Measurements from ENCODE around the gene STK4. TPM values are rescaled to one million over a fixed set of nuclear protein-coding genes. Genes with fewer than 3 reads are reported as not detected.

The STK4 gene
- total and polyA plus RNA-seq, 2 donors from 2014 or later = 4.3 to 41.0 TPM

DNA sequence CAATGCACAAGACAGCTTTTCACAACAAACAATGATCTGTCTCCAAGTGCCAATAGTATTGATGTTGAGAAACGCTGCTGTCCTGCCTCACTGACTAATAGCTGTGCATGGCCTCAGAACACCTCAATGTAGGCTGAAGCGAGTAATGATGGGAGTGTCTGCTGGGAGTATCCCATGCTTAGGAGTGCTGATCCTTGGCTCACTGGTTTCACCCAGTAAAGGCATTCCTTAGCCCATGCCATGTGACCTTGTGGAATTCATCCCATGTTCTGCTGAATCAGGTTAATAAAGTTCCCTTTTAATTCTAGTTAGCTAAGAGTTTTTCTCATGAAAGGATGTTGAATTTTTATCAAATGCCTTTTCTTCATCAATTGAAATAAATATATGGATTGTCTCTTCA is 161.8 kb downstream of the STK4 start:
- Histone ChIP-seq H3K27me3 (ENCODE audit: control insufficient read depth, insufficient read depth, low read length) (no peaks in the 10 kb centered on the region), H3K9ac (ENCODE audit: low read length in 3 of 3) (no peak overlapping the region), H3K9me3 (ENCODE audit: control insufficient read depth in 2 of 3, insufficient read depth in 1 of 3, low read length in 3 of 3) (no peaks in the 10 kb centered on the region), H3K4me1 (ENCODE audit: control insufficient read depth in 2 of 3, insufficient read depth in 2 of 3, low read depth in 1 of 3, low read length in 3 of 3) (peaks cover 0 to 2% (median 0%) of the 10 kb centered on the region in 3 donors), H3K4me3 (ENCODE audit: low read length in 3 of 3) (no peak overlapping the region), H3K36me3 (ENCODE audit: control insufficient read depth in 2 of 3, insufficient read depth in 3 of 3, low read length in 3 of 3) (no peaks in the 10 kb centered on the region), H3K27ac (ENCODE audit: low read depth in 2 of 2, low read length in 2 of 2) (no peak overlapping the region)
- intact Hi-C loops (cut with DNase I) = no loop called here
- TF ChIP-seq, protein P1, sequence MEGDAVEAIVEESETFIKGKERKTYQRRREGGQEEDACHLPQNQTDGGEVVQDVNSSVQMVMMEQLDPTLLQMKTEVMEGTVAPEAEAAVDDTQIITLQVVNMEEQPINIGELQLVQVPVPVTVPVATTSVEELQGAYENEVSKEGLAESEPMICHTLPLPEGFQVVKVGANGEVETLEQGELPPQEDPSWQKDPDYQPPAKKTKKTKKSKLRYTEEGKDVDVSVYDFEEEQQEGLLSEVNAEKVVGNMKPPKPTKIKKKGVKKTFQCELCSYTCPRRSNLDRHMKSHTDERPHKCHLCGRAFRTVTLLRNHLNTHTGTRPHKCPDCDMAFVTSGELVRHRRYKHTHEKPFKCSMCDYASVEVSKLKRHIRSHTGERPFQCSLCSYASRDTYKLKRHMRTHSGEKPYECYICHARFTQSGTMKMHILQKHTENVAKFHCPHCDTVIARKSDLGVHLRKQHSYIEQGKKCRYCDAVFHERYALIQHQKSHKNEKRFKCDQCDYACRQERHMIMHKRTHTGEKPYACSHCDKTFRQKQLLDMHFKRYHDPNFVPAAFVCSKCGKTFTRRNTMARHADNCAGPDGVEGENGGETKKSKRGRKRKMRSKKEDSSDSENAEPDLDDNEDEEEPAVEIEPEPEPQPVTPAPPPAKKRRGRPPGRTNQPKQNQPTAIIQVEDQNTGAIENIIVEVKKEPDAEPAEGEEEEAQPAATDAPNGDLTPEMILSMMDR (IDR thresholded peaks at IDR 0.05; ENCODE audit: borderline replicate concordance, extremely low read depth, insufficient read depth) = no peak
- FAIRE-seq (no peak), DNase-seq (peak in 2 of 5 donors; percentile 41 to 64)

Other genes with a start within 250 kb of the STK4 start
- gene KCNK15, start 220.6 kb upstream of the STK4 start, total RNA-seq = 11.7 TPM
- 0.62 TPM for gene KCNK15, start 220.6 kb upstream of the STK4 start, polyA plus RNA-seq (ENCODE audit: insufficient read depth, low read depth, low replicate concordance)
- gene RIMS4, start 156.0 kb upstream of the STK4 start, total RNA-seq = 0.13 TPM
- gene RIMS4, start 156.0 kb upstream of the STK4 start, polyA plus RNA-seq (ENCODE audit: insufficient read depth, low read depth, low replicate concordance) = not detected
- gene YWHAB, start 80.8 kb upstream of the STK4 start, total RNA-seq = 216 TPM
- 156 TPM for gene YWHAB, start 80.8 kb upstream of the STK4 start, polyA plus RNA-seq (ENCODE audit: insufficient read depth, low read depth, low replicate concordance)
- gene PABPC1L, start 56.5 kb upstream of the STK4 start, total RNA-seq = 48.6 TPM
- gene PABPC1L, start 56.5 kb upstream of the STK4 start, polyA plus RNA-seq (ENCODE audit: insufficient read depth, low read depth, low replicate concordance) = 24.4 TPM
- gene TOMM34, start 6.1 kb upstream of the STK4 start, total RNA-seq = 18.8 TPM
- gene TOMM34, start 6.1 kb upstream of the STK4 start, polyA plus RNA-seq (ENCODE audit: insufficient read depth, low read depth, low replicate concordance) = 39.6 TPM
- gene KCNS1, start 134.6 kb downstream of the STK4 start, total RNA-seq = 2.9 TPM
- 0.19 TPM for gene KCNS1, start 134.6 kb downstream of the STK4 start, polyA plus RNA-seq (ENCODE audit: insufficient read depth, low read depth, low replicate concordance)
- 1.0 TPM for gene WFDC5, start 148.7 kb downstream of the STK4 start, total RNA-seq
- gene WFDC5, start 148.7 kb downstream of the STK4 start, polyA plus RNA-seq (ENCODE audit: insufficient read depth, low read depth, low replicate concordance) = not detected
- 1.4 TPM for gene WFDC12, start 158.0 kb downstream of the STK4 start, total RNA-seq
- gene WFDC12, start 158.0 kb downstream of the STK4 start, polyA plus RNA-seq (ENCODE audit: insufficient read depth, low read depth, low replicate concordance) = not detected
- gene PI3, start 208.4 kb downstream of the STK4 start, total RNA-seq = 8.7 TPM
- gene PI3, start 208.4 kb downstream of the STK4 start, polyA plus RNA-seq (ENCODE audit: insufficient read depth, low read depth, low replicate concordance) = not detected
- not detected for gene SEMG1, start 240.5 kb downstream of the STK4 start, total RNA-seq
- not detected for gene SEMG1, start 240.5 kb downstream of the STK4 start, polyA plus RNA-seq (ENCODE audit: insufficient read depth, low read depth, low replicate concordance)

Data from kidney (tissue), 14 donors.